Body of pancreas (tissue), 4 donors: ENCODE results near the gene ATF7IP2. TPM values are rescaled to one million over a fixed set of nuclear protein-coding genes. Genes with fewer than 3 reads are reported as not detected.
A peak's percentile ranks its signal among the peaks of the same experiment; 100 is the strongest.

Experiments used
- ATAC-seq: fragments of 150-250 bp; one replicate; pipeline ENCODE4 v1.9.1; 2016
- DNase-seq, 4 donors: peaks; one replicate each; pipeline ENCODE4 v3.0.0-alpha.2; 2019
- H3K27ac ChIP-seq, 4 donors: fragments of 200-600 bp; sonication (generic); 1 replicate in 3 of 4; 2 replicates in 1 of 4; pipeline versions ENCODE4 v1.5.1 to v1.6.1; 2016 to 2019; ENCODE audit warnings: mild to moderate bottlenecking in 1 of 4, mixed read lengths in 1 of 4, moderate library complexity in 1 of 4
- H3K27me3 ChIP-seq, 2 donors: fragments of 200-600 bp; sonication (generic); one replicate each; pipeline ENCODE4 v1.6.0; 2016; ENCODE audit warnings: mild to moderate bottlenecking in 1 of 2
- H3K36me3 ChIP-seq, 2 donors: fragments of 200-600 bp; sonication (generic); replicated peaks in 1 of 2; 2 replicates each; pipeline ENCODE4 v1.5.1; 2016; ENCODE audit warnings: low read depth in 2 of 2; ENCODE audit not compliant: insufficient read depth in 1 of 2
- H3K4me1 ChIP-seq: fragments of 200-600 bp; sonication (generic); one replicate; pipeline ENCODE4 v1.6.0; 2016
- H3K4me3 ChIP-seq, 2 donors: fragments of 200-600 bp; sonication (generic); 1 replicate in 1 of 2; 2 replicates in 1 of 2; pipeline ENCODE4 v1.5.1; 2016 to 2019
- H3K9me3 ChIP-seq, 3 donors: fragments of 200-600 bp; sonication (generic); 1 replicate in 2 of 3; 2 replicates in 1 of 3; pipeline ENCODE4 v1.5.1; 2016
- CTCF ChIP-seq, 7 experiments: fragments of 450-650 bp in 4 of 7; fragments of 200-600 bp in 3 of 7; sonication (generic) in 3 of 7; IDR thresholded peaks; one replicate each; pipeline ENCODE4 v1.5.1; 2016 to 2019; ENCODE audit warnings: antibody characterized with exemption in 7 of 7
- POLR2A ChIP-seq, 3 donors: fragments of 450-650 bp; IDR thresholded peaks; one replicate each; pipeline ENCODE4 v1.6.1; 2016; ENCODE audit warnings: antibody characterized with exemption in 3 of 3, mild to moderate bottlenecking in 2 of 3
- WGBS, 2 donors: methylation state at CpG; one replicate each; pipeline ENCODE4 v1.1.5; 2017; 5-methylcytosine and 5-hydroxymethylcytosine counted together
- intact Hi-C: fragments of 100-400 bp; cut with DNase I; formaldehyde crosslinking; loops from one replicate; pipeline ENCODE4 v1.15.1; 2023
- total RNA-seq, 2 donors: library from RNA; depleted of rRNA; stranded (reverse); fragments of >200 nt; gene quantifications; one replicate each; pipeline ENCODE4 v1.1.0, GENCODE V29; 2016

The ATF7IP2 gene
- total RNA-seq, 2 donors from 2014 or later = 15.8 to 22.8 TPM

GRCh38 chr16:10521681-10522274, 135.9 kb downstream of the ATF7IP2 start:
- DNase-seq = peak; percentile 64 to 71 (median 69)
- intact Hi-C loops = no loop called here
- peaks cover 18% of the 10 kb centered on the region for H3K4me1 ChIP-seq
- ATAC-seq = peak; percentile 78
- H3K27me3 ChIP-seq = no peaks in the 10 kb centered on the region
- H3K36me3 ChIP-seq = no peaks in the 10 kb centered on the region
- TF ChIP-seq POLR2A (IDR thresholded peaks at IDR 0.05) (no peak), CTCF (IDR thresholded peaks at IDR 0.05) (peak; percentile 28 to 77 (median 70))
- no peak overlapping the region for H3K4me3 ChIP-seq
- H3K9me3 ChIP-seq = no peaks in the 10 kb centered on the region
- no peak overlapping the region for H3K27ac ChIP-seq
- WGBS, 2 donors = 23 to 28% methylated on average over 9 of the region's 9 CpGs

GRCh38 chr16:10522966-10523365, 137.1 kb downstream of the ATF7IP2 start:
- H3K4me1 ChIP-seq = peaks cover 18% of the 10 kb centered on the region
- H3K9me3 ChIP-seq = no peaks in the 10 kb centered on the region
- H3K36me3 ChIP-seq = no peaks in the 10 kb centered on the region
- no peak overlapping the region for H3K27ac ChIP-seq
- no peak for ATAC-seq
- no peak overlapping the region for H3K4me3 ChIP-seq
- TF ChIP-seq CTCF (IDR thresholded peaks at IDR 0.05) = no peak
- no peak for TF ChIP-seq POLR2A (IDR thresholded peaks at IDR 0.05)
- intact Hi-C loops = no loop called here
- WGBS, 2 donors = 73 to 85% methylated on average over 1 to 2 of the region's 2 CpGs
- no peaks in the 10 kb centered on the region for H3K27me3 ChIP-seq
- DNase-seq = no peak

- intact Hi-C loops = loop anchor here (5.0 kb wide), 1 partner anchor 202 kb away; no protein-coding TSS in a partner anchor
- WGBS, 2 donors = 85 to 98% methylated on average over 6 of the region's 6 CpGs
Measured at GRCh38 chr16:10525214-10525825, 139.5 kb downstream of the ATF7IP2 start.

GRCh38 chr16:10526962-10527361, 141.1 kb downstream of the ATF7IP2 start:
- WGBS, 2 donors = 96 to 97% methylated on average over 6 to 7 of the region's 7 CpGs
- ATAC-seq = no peak
- Histone ChIP-seq H3K9me3 (no peaks in the 10 kb centered on the region), H3K27me3 (no peaks in the 10 kb centered on the region), H3K4me3 (no peak overlapping the region), H3K27ac (no peak overlapping the region), H3K36me3 (no peaks in the 10 kb centered on the region), H3K4me1 (no peaks in the 10 kb centered on the region)
- no peak for DNase-seq
- TF ChIP-seq POLR2A (IDR thresholded peaks at IDR 0.05) = no peak
- intact Hi-C loops = loop anchor here (5.0 kb wide), 1 partner anchor 200 kb away; no protein-coding TSS in a partner anchor

More at GRCh38 chr16:10525214-10525825, 139.5 kb downstream of the ATF7IP2 start:
- H3K4me3 ChIP-seq = no peak overlapping the region
- H3K9me3 ChIP-seq = no peaks in the 10 kb centered on the region
- peaks cover 13% of the 10 kb centered on the region for H3K4me1 ChIP-seq
- H3K27me3 ChIP-seq = no peaks in the 10 kb centered on the region
- no peak for TF ChIP-seq CTCF (IDR thresholded peaks at IDR 0.05)
- TF ChIP-seq POLR2A (IDR thresholded peaks at IDR 0.05) = no peak
- no peak for DNase-seq
- H3K36me3 ChIP-seq = no peaks in the 10 kb centered on the region
- no peak overlapping the region for H3K27ac ChIP-seq
- no peak for ATAC-seq

GRCh38 chr16:10528635-10529034, 142.8 kb downstream of the ATF7IP2 start:
- DNase-seq (no peak), ATAC-seq (no peak)
- intact Hi-C loops = loop anchor here (5.0 kb wide), 1 partner anchor 199 kb away; no protein-coding TSS in a partner anchor

More at GRCh38 chr16:10528635-10529034, 142.8 kb downstream of the ATF7IP2 start:
- H3K4me1 ChIP-seq = no peaks in the 10 kb centered on the region
- no peak overlapping the region for H3K27ac ChIP-seq
- H3K4me3 ChIP-seq = no peak overlapping the region
- WGBS, 2 donors = 92 to 99% methylated on average over 8 of the region's 8 CpGs
- TF ChIP-seq CTCF (IDR thresholded peaks at IDR 0.05) (no peak), POLR2A (IDR thresholded peaks at IDR 0.05) (no peak)
- no peaks in the 10 kb centered on the region for H3K9me3 ChIP-seq
- no peaks in the 10 kb centered on the region for H3K36me3 ChIP-seq
- H3K27me3 ChIP-seq = no peaks in the 10 kb centered on the region
